ENCODE measurements around the gene PDZD11.

DNA sequence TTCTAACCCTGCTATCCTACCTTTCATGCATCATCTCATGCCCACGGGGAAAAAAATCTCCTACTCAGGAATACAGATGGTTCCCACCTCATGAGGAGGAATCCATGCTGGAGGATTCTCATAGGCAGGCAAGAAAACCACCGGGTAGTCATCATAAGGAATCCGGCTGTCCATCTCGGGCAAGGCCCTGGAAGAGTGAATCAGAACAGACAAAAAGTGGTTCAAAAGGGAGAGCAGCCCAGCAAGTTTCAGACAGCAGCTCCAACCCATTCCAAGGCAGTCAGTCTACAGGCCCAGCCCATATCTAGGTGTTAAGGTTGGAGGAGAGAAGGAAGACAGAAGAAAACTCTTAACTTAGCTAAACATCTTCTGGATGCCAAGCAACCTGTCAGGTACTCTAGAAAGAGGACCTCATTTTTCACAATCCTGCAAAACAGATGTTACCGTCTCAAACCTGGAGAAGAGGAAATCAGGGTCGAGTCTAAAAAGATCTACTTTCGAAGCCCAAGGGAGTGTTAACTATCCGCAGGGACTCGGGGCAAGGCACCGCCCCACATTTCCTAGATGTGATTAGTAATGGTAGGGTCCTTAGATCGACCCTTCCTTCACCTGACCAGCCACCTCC is 447 bp downstream of the PDZD11 start:
- TF ChIP-seq, protein P1, sequence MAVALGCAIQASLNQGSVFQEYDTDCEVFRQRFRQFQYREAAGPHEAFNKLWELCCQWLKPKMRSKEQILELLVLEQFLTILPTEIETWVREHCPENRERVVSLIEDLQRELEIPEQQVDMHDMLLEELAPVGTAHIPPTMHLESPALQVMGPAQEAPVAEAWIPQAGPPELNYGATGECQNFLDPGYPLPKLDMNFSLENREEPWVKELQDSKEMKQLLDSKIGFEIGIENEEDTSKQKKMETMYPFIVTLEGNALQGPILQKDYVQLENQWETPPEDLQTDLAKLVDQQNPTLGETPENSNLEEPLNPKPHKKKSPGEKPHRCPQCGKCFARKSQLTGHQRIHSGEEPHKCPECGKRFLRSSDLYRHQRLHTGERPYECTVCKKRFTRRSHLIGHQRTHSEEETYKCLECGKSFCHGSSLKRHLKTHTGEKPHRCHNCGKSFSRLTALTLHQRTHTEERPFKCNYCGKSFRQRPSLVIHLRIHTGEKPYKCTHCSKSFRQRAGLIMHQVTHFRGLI (tag by site-specific recombination; IDR thresholded peaks at IDR 0.05), result no peak
- TF ChIP-seq, protein P2, sequence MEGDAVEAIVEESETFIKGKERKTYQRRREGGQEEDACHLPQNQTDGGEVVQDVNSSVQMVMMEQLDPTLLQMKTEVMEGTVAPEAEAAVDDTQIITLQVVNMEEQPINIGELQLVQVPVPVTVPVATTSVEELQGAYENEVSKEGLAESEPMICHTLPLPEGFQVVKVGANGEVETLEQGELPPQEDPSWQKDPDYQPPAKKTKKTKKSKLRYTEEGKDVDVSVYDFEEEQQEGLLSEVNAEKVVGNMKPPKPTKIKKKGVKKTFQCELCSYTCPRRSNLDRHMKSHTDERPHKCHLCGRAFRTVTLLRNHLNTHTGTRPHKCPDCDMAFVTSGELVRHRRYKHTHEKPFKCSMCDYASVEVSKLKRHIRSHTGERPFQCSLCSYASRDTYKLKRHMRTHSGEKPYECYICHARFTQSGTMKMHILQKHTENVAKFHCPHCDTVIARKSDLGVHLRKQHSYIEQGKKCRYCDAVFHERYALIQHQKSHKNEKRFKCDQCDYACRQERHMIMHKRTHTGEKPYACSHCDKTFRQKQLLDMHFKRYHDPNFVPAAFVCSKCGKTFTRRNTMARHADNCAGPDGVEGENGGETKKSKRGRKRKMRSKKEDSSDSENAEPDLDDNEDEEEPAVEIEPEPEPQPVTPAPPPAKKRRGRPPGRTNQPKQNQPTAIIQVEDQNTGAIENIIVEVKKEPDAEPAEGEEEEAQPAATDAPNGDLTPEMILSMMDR (tag by site-specific recombination; IDR thresholded peaks at IDR 0.05), result no peak
- TF ChIP-seq ZNF561 (tag by site-specific recombination; IDR thresholded peaks at IDR 0.05; ENCODE audit: borderline replicate concordance), result no peak
- TF ChIP-seq, protein P3, sequence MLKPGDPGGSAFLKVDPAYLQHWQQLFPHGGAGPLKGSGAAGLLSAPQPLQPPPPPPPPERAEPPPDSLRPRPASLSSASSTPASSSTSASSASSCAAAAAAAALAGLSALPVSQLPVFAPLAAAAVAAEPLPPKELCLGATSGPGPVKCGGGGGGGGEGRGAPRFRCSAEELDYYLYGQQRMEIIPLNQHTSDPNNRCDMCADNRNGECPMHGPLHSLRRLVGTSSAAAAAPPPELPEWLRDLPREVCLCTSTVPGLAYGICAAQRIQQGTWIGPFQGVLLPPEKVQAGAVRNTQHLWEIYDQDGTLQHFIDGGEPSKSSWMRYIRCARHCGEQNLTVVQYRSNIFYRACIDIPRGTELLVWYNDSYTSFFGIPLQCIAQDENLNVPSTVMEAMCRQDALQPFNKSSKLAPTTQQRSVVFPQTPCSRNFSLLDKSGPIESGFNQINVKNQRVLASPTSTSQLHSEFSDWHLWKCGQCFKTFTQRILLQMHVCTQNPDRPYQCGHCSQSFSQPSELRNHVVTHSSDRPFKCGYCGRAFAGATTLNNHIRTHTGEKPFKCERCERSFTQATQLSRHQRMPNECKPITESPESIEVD (tag by site-specific recombination; IDR thresholded peaks at IDR 0.05), result no peak
- TF ChIP-seq, protein P4, sequence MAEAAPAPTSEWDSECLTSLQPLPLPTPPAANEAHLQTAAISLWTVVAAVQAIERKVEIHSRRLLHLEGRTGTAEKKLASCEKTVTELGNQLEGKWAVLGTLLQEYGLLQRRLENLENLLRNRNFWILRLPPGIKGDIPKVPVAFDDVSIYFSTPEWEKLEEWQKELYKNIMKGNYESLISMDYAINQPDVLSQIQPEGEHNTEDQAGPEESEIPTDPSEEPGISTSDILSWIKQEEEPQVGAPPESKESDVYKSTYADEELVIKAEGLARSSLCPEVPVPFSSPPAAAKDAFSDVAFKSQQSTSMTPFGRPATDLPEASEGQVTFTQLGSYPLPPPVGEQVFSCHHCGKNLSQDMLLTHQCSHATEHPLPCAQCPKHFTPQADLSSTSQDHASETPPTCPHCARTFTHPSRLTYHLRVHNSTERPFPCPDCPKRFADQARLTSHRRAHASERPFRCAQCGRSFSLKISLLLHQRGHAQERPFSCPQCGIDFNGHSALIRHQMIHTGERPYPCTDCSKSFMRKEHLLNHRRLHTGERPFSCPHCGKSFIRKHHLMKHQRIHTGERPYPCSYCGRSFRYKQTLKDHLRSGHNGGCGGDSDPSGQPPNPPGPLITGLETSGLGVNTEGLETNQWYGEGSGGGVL (tag by site-specific recombination; IDR thresholded peaks at IDR 0.05), result no peak
- TF ChIP-seq, protein P5, sequence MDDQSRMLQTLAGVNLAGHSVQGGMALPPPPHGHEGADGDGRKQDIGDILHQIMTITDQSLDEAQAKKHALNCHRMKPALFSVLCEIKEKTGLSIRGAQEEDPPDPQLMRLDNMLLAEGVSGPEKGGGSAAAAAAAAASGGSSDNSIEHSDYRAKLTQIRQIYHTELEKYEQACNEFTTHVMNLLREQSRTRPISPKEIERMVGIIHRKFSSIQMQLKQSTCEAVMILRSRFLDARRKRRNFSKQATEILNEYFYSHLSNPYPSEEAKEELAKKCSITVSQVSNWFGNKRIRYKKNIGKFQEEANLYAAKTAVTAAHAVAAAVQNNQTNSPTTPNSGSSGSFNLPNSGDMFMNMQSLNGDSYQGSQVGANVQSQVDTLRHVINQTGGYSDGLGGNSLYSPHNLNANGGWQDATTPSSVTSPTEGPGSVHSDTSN (CRISPR knock-in tag; IDR thresholded peaks at IDR 0.05), result no peak
- TF ChIP-seq ZSCAN16 (tag by site-specific recombination; IDR thresholded peaks at IDR 0.05), result no peak
- TF ChIP-seq ZNF23 (tag by site-specific recombination; IDR thresholded peaks at IDR 0.05; ENCODE audit: borderline replicate concordance), result no peak
- TF ChIP-seq SP2 (tag by site-specific recombination; IDR thresholded peaks at IDR 0.05), result no peak
